IPS-NIHi11 (cell line): Measurements from ENCODE around the gene RILPL1.
"Not testable (repeated sequence)": the region's sequence is repeated elsewhere in the genome, so short reads cannot be mapped to it uniquely, and the experiment has no call there.

ENCODE experiments used
- DNase-seq: peaks from one replicate; pipeline ENCODE4 v3.0.0; 2012; ENCODE audit warnings: mixed read lengths, low spot score

The RILPL1 gene

DNA sequence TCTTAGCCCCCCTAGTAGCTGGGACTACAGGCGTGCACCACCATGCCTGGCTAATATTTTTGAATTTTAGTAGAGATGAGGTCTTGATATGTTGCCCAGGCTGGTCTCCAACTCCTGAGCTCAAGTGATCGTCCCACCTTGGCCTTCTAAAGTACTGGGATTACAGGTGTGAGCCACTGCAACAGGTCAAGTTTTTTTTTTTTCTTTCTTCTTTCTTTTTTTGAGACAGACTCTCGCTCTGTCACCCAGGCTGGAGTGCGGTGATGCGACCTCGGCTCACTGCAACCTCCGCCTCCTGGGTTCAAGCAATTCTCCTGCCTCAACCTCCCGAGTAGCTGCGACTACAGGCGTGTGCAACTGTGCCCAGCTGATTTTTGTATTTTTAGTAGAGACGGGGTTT lies 70.3 kb downstream of the RILPL1 start:
- DNase-seq = not testable (repeated sequence)

- DNase-seq = peak; percentile 74
Observed at GRCh38 chr12:123457980-123458779, 75.3 kb downstream of the RILPL1 start, which contains the start of gene SNRNP35. Gene SNRNP35 (plus strand): TSS chr12:123458139. CDS start chr12:123465541, 7,402 bp downstream.

GRCh38 chr12:123453165-123453564 lies 80.4 kb downstream of the RILPL1 start:
- no peak for DNase-seq

DNA sequence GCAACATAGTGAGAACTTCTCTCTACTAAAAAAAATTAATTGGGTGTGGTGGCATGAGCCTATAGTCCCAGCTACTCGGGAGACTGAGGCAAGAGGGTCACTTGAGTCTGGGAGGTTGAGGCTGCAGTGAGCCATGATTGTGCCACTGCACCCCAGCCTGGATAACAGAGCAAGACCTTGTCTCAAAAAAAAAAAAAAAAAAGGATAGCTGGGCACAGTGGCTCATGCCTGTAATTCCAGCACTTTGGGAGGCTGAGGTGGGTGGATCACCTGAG lies 81.3 kb downstream of the RILPL1 start:
- DNase-seq = not testable (repeated sequence)

GRCh38 chr12:123450636-123451035 lies 82.9 kb downstream of the RILPL1 start:
- no peak for DNase-seq

- DNase-seq = no peak
Observed at GRCh38 chr12:123449856-123450255, 83.7 kb downstream of the RILPL1 start.

GRCh38 chr12:123449249-123449733 lies 84.2 kb downstream of the RILPL1 start:
- no peak for DNase-seq

GRCh38 chr12:123446333-123446713 lies 87.2 kb downstream of the RILPL1 start:
- no peak for DNase-seq

GRCh38 chr12:123445388-123446332 lies 87.9 kb downstream of the RILPL1 start:
- no peak for DNase-seq

DNA sequence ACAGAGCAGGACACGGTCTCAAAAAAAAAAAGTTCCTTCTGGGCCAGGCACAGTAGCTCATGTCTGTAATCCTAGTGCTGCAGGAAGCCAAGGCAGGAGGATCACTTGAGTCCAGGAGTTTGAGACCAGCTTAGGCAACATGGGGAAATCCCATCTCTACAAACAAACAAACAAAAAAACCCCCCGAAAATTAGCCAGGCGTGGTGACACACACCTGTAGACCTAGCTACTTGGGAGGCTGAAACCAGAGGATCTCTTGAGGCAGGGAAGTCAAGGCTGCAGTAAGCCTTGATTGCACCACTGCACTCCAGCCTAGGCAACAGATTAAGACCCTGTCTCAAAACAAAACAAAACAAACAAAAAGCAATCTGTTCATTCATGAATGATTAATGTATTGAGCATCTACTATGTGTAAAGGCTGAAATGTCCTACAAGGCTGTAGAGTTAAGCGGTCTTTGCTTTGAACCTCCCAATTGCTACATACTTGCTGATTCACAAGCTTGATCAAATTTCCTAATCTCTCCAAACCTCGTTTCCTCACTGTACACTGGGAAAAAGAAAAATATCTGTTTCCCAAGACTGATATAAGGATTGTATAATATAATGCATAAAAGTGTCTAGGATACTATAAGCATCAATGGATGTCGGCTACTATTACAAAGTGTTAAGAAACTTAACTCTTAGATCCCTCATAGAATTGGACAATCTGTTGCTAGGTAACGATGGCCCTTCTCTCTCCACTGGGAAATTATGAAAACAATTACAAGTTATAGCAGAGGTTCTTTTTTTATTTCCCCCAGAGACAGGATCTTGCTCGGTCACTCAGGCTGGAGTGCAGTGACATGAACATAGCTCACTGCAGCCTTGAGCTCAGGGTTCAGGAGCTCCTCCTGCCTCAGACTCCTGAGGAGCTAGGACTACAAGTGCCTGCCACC lies 89.2 kb downstream of the RILPL1 start:
- DNase-seq = no peak

DNA sequence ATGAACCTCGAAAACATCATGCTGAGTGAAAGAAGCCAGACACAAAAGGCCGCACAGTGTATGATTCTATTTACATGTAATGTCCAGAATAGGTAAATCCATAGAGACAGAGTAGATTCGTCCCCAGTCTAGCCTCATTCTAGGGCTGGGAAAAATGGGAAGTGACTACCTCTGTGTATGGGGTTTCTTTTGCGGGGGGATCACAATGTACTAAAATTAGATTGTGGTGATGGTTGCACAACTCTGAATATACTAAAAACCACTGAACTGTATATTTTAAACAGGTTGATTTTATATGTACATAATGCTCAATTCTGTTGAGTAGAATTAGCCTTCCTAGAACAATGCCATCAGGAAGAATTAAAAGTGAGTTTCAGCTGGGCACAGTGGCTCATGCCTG lies 90.7 kb downstream of the RILPL1 start:
- no peak for DNase-seq

GRCh38 chr12:123441523-123442164 lies 91.9 kb downstream of the RILPL1 start:
- no peak for DNase-seq

- DNase-seq = peak; percentile 89
Observed at GRCh38 chr12:123436017-123436964, 97.2 kb downstream of the RILPL1 start, which contains the start of gene RILPL2. Gene RILPL2 (minus strand): TSS chr12:123436684. CDS start chr12:123436420, 264 bp downstream.

DNA sequence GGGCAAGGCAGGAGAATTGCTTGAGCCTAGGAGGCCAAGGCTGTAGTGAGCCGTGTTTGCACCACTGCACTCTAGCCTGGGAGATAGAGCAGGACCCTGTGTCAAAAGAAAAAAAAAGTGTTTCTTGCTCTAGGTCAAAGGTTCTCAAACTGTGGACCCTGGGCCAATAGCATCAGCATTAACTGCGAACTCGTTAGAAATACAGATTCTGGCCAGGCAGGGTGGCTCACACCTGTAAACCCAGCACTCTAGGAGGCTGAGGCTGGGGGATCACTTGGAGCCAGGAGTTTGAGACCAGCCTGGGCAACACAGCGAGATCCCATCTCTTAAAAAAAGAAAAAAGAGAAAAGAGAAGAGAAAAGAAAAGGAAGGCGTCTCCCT lies 97.9 kb downstream of the RILPL1 start:
- no peak for DNase-seq

- DNase-seq = no peak
Observed at GRCh38 chr12:123433615-123434014, 99.9 kb downstream of the RILPL1 start.

DNA sequence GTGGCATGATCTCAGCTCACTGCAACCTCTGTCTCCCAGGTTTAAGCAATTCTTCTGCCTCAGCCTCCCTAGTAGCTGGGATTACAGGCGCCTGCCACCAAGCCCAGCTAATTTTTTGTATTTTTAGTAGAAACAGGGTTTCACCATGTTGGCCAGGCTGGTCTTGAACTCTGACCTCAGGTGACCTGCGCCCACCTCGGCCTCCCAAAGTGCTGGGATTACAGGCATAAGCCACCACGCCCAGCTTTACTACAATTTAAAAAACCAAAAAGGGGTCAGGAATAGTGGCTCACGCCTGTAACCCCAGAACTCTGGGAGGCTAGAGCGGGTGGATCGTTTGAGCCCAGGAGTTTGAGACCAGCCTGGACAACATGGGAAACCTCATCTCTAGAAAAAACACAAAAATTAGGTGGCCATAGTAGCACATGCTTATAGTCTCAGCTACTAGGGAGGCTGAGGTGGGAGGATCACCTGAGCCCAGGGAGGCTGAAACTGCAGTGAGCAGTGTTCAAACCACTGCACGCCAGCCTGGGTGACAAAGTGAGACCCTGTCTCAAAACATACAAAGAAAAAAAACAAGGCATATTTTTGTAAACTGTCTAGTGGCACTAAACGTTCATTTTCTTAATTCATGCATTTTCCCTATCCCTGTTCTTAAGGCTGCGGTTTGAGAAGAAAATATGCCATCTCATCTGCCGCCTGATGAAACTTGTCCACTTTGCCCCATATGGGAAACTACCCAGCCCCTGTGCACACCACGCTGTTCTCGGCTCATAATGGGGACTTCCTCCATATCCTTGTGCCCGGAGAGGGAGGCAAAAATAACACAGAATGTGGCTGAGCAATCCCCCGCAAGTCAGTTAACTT lies 101.3 kb downstream of the RILPL1 start:
- DNase-seq = not testable (repeated sequence)

DNA sequence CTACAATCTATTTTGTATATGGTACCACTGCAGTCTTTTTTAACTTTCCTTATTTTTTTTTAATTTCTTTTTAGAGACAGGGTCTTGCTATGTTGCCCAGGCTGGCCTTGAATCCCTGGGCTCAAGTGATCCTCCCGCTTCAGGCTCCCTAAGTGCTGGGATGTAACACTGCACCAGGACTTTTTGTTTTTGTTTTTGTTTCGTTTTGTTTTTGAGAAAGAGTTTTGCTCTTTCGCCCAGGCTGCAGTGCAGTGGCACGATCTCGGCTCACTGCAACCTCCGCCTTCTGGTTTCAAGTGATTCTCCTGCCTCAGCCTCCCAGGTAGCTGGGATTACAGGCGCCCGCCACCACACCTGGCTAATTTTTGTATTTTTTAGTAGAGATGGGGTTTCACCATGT lies 104.4 kb downstream of the RILPL1 start:
- not testable (repeated sequence) for DNase-seq

GRCh38 chr12:123428591-123428990 lies 104.9 kb downstream of the RILPL1 start:
- no peak for DNase-seq
